Measurements from ENCODE around the gene UBASH3B. TPM values are rescaled to one million over a fixed set of nuclear protein-coding genes. Genes with fewer than 3 reads are reported as not detected.

The UBASH3B gene
- total RNA-seq, 4 donors from 2014 or later: 2.7 to 16.4 (median 9.7) TPM

GRCh38 chr11:122814401-122814800 lies 158.9 kb downstream of the UBASH3B start:
- Histone ChIP-seq H3K4me3 (no peak overlapping the region), H3K36me3 (no peaks in the 10 kb centered on the region), H3K27me3 (no peaks in the 10 kb centered on the region), H3K9me3 (no peaks in the 10 kb centered on the region), H3K27ac (no peak overlapping the region), H3K4me1 (peaks cover 0 to 20% (median 13%) of the 10 kb centered on the region in 3 donors)
- no peak for DNase-seq
- no peak for TF ChIP-seq POLR2A (IDR thresholded peaks at IDR 0.05)
- TF ChIP-seq, protein P1, sequence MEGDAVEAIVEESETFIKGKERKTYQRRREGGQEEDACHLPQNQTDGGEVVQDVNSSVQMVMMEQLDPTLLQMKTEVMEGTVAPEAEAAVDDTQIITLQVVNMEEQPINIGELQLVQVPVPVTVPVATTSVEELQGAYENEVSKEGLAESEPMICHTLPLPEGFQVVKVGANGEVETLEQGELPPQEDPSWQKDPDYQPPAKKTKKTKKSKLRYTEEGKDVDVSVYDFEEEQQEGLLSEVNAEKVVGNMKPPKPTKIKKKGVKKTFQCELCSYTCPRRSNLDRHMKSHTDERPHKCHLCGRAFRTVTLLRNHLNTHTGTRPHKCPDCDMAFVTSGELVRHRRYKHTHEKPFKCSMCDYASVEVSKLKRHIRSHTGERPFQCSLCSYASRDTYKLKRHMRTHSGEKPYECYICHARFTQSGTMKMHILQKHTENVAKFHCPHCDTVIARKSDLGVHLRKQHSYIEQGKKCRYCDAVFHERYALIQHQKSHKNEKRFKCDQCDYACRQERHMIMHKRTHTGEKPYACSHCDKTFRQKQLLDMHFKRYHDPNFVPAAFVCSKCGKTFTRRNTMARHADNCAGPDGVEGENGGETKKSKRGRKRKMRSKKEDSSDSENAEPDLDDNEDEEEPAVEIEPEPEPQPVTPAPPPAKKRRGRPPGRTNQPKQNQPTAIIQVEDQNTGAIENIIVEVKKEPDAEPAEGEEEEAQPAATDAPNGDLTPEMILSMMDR (IDR thresholded peaks at IDR 0.05): no peak
- 82 to 89% methylated on average over 1 of the region's 1 CpG for WGBS, 2 donors
- intact Hi-C loops (cut with DNase I): no loop called here

GRCh38 chr11:122815900-122816299 lies 160.4 kb downstream of the UBASH3B start:
- TF ChIP-seq POLR2A (IDR thresholded peaks at IDR 0.05): no peak
- TF ChIP-seq, protein P1 (IDR thresholded peaks at IDR 0.05): no peak
- intact Hi-C loops (cut with DNase I): no loop called here
- peak overlapping the region in 3 of 4 donors; percentile 47 to 82 (median 79) for H3K27ac ChIP-seq
- no peaks in the 10 kb centered on the region for H3K27me3 ChIP-seq
- H3K36me3 ChIP-seq: no peaks in the 10 kb centered on the region
- no peaks in the 10 kb centered on the region for H3K9me3 ChIP-seq
- DNase-seq: no peak
- peaks cover 0 to 20% (median 13%) of the 10 kb centered on the region in 3 donors for H3K4me1 ChIP-seq
- no peak overlapping the region for H3K4me3 ChIP-seq
- WGBS, 2 donors: 79 to 84% methylated on average over 5 of the region's 5 CpGs

DNA sequence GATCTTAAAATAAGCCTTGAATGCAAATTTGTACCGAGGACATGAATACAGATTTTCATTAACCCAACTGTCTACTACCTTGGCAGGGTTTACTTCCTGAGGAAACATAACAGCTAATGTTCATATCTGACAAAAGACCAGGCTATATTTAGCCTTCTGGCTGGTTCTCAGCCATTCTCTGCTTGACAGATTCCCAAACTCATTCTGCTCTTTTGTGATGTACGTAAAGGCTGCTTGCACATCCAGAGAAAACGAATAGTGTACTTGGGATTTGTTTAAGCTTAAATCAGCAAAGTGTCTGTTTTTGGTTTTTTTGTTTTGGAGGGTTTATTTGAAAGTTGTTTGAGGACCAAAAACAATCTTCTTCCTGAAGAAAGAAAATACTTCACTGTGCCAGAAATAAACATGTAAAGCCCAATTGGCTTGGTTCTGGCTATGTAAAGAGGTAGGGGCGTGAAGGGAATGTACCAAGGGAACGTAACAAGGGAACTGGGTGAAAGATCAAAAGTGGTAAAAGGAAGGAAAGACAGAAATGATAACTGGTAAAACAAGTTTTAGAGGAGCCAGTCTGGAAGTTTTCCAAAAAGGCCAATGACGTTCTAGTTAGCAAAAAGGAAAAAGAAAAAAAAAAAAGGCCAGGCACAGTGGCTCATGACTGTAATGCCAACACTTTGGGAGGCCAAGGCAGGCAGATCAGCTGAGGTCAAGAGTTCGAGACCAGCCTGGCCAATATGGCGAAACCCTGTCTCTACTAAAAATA lies 161.4 kb downstream of the UBASH3B start:
- no peak for TF ChIP-seq POLR2A (IDR thresholded peaks at IDR 0.05)
- TF ChIP-seq, protein P1 (IDR thresholded peaks at IDR 0.05): no peak
- peaks cover 0 to 20% (median 13%) of the 10 kb centered on the region in 3 donors for H3K4me1 ChIP-seq
- H3K9me3 ChIP-seq: no peaks in the 10 kb centered on the region
- DNase-seq: no peak
- intact Hi-C loops (cut with DNase I): no loop called here
- WGBS, 2 donors: 21 to 24% methylated on average over 8 of the region's 8 CpGs
- no peak overlapping the region for H3K4me3 ChIP-seq
- H3K36me3 ChIP-seq: no peaks in the 10 kb centered on the region
- H3K27me3 ChIP-seq: no peaks in the 10 kb centered on the region
- peak overlapping the region; percentile 47 to 84 (median 80) for H3K27ac ChIP-seq

DNA sequence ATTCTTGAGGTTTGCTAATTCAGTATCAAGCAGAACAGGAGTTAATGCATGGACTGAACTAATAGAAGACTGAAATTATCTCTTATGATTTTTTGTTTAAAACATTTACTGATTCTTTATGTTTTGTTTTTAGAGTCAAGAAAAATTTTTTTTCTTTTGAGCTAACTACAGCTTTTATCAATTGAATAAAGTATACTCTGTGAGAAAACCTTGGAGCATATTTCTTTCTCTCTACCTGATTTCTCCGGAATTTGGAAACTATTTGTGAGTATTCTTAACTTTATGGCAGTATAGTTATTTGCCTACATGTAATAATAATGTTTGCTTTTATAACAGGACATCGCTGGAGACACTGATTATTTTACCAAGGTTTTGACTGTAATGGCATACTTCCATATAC lies 164.6 kb downstream of the UBASH3B start:
- H3K27me3 ChIP-seq: no peaks in the 10 kb centered on the region
- 64 to 84% methylated on average over 2 of the region's 2 CpGs for WGBS, 2 donors
- no peaks in the 10 kb centered on the region for H3K36me3 ChIP-seq
- H3K4me3 ChIP-seq: no peak overlapping the region
- TF ChIP-seq, protein P1 (IDR thresholded peaks at IDR 0.05): no peak
- no peak for TF ChIP-seq POLR2A (IDR thresholded peaks at IDR 0.05)
- intact Hi-C loops (cut with DNase I): no loop called here
- H3K27ac ChIP-seq: no peak overlapping the region
- H3K9me3 ChIP-seq: no peaks in the 10 kb centered on the region
- peaks cover 0 to 20% (median 13%) of the 10 kb centered on the region in 3 donors for H3K4me1 ChIP-seq
- DNase-seq: no peak

DNA sequence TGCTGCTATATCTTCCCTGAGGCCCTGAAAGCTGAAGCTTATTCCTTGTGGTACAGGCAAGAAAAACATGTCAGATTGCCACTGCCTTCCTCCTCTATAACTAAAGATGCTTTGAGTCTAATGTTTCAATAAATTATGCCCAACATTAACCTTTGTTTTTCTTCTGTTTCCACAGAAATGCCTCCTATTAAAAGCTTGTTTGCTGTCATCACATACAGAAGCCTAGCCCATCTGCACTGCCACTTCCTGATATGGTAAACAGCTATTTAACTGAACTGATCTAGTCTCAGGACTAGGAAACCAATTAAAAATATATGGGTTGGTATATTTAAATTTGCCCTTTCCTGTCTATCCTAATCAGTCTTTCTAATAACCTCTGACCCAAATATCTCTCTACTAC lies 165.6 kb downstream of the UBASH3B start:
- H3K36me3 ChIP-seq: no peaks in the 10 kb centered on the region
- no peaks in the 10 kb centered on the region for H3K27me3 ChIP-seq
- TF ChIP-seq POLR2A (IDR thresholded peaks at IDR 0.05): no peak
- no peak for DNase-seq
- intact Hi-C loops (cut with DNase I): no loop called here
- H3K27ac ChIP-seq: no peak overlapping the region
- H3K4me3 ChIP-seq: no peak overlapping the region
- H3K9me3 ChIP-seq: no peaks in the 10 kb centered on the region
- peaks cover 0 to 16% (median 13%) of the 10 kb centered on the region in 3 donors for H3K4me1 ChIP-seq
